ENCODE data around the gene RASSF1.

RASSF1 gene

DNA sequence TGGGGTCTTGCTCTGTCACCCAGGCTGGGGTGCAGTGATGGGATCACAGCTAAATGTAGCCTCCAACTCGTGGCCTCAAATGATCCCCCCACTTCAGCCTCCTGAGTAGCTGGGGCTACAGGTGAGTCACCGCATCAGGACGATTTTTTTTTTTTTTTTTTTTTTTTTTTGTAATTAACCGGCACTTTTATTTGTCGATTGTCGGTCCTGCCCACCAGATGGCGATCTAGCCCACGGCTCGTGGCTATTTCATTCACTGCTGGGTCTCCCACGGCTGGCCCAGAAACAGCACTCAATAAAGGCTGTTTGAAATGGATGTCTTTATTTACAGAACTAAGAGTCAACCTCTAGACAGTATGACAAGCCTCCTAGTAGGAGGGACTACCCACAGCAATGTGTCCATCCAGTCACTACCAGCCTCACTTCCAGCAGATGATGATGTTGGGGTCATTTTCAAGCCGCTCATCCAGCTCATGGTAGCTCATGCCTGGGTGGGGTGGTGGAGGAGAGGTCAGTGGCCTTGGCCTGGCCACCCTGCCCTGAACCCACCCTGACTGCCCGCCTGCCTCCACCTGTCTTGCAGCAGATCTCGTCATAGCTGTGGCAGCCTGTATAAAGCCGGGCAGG is 6.7 kb upstream of the RASSF1 start:
- in situ Hi-C loops (cut with MboI; ENCODE audit: low sequenced_read_pairs) = no loop called here

DNA sequence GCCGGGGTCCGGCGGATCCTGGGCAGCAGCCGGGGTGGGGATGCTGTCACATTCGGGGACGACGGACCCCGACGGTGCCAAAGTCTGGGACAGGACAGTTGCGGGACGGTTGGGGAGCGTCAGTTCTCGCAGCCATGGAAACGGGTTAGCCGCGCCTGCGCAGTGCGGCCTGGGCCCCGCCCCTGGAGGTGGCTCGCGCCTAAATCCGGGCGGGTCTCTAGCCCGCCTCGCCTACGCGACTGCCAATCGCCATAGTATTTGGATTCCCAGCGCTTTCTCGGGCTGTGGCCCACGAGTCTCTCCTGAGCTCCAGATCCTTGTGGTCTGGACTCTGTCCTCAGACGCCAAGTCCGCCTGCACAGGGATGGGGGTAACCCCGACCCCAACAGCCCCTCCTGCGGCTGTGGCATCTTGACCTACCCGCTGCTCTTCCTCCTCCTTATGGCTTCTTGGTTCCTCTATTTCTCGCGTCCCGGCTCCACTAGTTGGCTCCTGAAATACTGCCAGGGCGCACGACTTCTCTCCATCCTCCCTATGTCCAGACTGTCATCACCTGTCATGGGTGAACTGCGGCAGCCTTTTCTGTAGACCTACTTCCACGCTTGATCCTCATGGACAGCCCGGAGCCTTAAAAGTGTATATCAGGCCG is 5.1 kb upstream of the RASSF1 start, which contains the start of gene ZMYND10:
Gene ZMYND10, minus strand, starts transcription at position 147 of the 649 bp plus-strand sequence. CDS start 153 bp downstream, outside the sequence.
- in situ Hi-C loops (cut with MboI; ENCODE audit: low sequenced_read_pairs) = no loop called here

DNA sequence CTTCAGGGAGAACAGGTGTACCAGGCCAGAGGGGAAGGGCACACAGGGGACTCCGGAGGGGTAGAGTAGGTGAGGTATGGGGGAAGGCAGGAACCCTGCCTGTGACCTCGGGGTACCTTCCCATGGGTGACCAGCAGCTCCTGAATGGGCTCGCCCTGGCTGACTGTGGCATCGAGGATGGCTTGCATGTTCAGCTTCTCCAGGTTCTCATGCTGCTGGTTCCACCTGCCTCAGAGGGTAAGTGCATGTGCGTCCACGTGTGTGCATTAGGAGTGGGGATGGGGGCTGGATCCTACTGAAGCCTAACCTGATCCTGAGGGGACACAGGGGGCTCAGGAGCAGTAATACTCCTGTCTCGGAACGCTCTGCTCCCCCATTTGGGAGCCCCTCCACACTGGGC is 4.4 kb upstream of the RASSF1 start:
- in situ Hi-C loops (cut with MboI; ENCODE audit: low sequenced_read_pairs) = no loop called here

DNA sequence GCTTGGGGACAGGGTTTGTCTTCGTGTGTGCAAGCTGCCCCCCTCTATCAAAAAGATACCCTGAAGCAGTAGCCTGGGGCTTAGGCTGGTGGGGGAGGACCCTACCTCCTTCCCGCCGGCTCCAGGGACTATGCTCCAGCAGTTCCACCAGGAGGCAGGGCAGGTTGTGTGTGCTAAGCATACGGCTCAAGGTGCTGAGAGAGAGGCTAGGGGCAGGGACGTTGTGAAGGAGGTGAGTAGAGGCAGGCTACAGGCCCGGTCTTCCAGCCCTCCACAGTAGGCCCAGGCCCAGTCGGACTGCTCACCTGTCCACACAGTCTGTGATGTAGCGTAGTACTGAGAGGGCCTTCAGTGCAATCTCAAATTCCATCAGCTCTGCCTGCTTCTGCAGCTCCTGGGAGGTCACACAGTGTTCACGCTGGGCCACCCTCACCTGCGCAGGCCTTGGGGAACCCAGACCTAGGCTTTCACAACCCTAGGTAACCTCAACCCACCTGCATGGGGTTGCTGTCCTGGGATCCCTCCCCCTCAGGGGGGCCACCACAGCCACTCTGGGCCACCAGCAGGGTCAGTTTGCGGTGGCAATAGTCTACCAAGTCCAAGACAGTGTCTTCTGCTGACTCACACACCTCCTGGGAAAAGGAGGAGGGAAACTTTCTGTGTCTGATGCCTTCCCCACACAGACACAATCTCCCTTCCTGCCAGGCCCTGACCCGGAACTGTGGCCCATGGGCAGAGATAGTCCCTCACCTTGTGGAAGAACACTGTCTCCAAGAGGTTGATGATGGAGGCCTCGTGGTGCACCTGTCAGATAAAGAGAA is 2.4 kb upstream of the RASSF1 start:
- in situ Hi-C loops (cut with MboI; ENCODE audit: low sequenced_read_pairs) = no loop called here

DNA sequence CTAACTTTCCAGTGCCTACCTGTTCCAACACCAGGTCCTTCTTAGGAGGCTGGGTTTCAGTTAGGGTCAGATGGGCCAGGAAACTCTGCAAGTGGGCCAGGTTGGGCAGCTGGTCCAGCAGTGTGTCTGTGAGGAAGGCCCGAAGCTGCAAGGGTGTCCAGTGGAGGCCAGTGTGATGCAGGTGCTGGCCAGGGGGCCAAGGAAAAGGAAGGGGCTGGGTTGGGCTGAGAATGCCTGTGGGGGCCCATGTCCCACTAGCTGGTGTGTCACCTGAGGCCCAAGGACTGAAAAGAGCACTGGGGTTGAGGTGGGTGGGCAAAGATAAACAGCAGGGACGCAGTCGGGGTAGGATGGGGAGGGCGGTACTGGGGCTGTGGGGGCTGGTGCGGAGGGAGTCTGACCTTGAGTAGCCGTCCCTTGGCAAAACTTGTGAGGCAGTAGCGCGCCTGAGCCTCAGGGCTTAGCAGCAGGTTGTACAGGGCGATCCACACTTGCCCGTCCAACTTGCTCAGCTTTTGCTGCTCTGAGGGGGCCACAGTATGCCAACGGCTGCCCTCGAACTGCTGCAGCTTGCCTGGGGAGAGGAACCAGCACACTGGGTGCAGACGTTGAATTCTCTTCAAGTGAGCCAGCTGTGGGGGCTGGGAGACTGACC is 1.5 kb upstream of the RASSF1 start:
- in situ Hi-C loops (cut with MboI; ENCODE audit: low sequenced_read_pairs) = no loop called here

DNA sequence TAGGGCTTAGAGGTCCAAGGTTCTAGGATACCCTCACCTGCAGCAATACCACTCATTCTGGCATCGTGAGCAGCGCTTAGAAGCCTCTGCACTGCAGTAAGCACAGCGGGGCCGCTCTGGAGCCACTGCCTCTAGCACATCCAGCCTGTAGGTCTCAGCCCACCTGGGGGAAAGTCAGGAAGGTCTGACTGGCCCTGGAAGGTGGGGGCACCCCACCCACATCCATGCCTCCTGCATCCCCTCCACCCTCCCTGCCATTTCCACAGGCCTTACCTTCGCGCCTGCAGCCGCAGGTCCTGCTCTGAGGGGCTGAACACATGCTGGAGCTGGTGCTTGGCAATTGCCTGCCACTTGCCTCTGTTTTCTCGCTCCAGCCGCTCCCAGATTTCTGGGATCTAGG is 901 bp upstream of the RASSF1 start:
- in situ Hi-C loops (cut with MboI; ENCODE audit: low sequenced_read_pairs) = no loop called here

GRCh38 chr3:50340147-50340447 is 539 bp downstream of the RASSF1 start:
- in situ Hi-C loops (cut with MboI; ENCODE audit: low sequenced_read_pairs) = no loop called here

DNA sequence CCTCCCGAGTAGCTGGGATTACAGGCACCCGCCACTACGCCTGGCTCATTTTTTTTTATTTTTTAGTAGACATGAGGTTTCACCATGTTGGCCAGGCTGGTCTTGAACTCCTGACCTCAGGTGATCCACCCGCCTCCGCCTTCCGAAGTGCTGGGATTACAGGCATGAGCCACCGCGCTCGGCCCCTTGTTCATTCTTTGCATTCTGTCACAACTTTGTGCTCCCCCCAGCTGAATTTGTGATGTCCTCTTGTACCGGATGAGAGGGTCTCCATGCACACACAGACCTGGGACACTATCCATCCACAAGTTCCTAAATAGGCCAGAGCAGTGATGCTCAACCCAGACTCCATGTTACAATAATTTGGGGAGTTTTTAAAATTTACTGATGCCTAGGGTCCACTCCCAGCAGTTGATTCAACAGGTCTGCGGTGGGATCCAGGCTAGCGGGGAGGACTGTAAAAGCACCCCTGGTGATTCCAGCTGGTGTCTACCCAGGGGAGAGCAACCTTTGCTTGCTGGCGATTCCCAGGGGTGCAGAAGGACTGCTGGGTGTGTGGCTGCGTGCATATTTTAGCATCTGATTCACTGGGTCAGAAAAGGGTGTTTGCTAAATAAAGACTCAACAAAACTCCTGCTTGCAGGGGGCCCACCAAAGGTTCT is 1.0 kb downstream of the RASSF1 start:
- in situ Hi-C loops (cut with MboI; ENCODE audit: low sequenced_read_pairs) = no loop called here

GRCh38 chr3:50338965-50339364 is 1.7 kb downstream of the RASSF1 start:
- in situ Hi-C loops (cut with MboI; ENCODE audit: low sequenced_read_pairs) = no loop called here

DNA sequence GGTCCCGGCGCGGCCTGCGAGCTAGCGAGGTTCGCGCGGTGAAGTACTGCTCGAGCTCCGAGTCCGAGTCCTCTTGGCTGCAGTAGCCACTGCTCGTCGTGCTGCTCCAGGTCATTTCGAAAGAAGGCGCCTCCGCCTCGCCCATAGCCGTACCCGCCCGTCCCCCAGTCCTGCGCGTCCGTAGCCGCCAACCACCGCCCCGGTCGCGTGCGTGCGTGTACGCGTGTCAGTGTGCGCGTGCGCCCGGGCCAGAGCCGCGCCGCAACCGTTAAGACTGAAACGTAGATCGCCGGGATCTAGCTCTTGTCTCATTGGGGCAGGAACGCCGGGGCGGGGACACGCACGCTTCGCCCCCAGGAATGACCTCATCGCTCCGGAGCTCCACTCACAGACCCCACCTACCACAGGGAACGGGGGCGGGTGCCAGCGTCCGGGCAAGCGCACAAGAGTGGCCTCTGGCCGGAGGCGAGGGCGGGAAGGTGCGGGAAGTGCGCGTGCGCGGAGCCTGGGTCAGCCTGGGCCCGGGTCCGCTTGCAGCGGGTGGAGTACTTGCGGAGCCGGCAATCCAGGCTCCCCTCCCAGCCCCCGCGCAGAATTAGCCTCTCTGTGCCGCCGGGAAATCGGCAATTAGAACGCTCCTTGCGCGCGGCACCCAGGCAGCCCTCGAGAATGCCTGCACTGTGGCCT is 3.3 kb downstream of the RASSF1 start:
- in situ Hi-C loops (cut with MboI; ENCODE audit: low sequenced_read_pairs) = no loop called here

GRCh38 chr3:50336452-50337174 is 4.0 kb downstream of the RASSF1 start:
- in situ Hi-C loops (cut with MboI; ENCODE audit: low sequenced_read_pairs) = no loop called here

DNA sequence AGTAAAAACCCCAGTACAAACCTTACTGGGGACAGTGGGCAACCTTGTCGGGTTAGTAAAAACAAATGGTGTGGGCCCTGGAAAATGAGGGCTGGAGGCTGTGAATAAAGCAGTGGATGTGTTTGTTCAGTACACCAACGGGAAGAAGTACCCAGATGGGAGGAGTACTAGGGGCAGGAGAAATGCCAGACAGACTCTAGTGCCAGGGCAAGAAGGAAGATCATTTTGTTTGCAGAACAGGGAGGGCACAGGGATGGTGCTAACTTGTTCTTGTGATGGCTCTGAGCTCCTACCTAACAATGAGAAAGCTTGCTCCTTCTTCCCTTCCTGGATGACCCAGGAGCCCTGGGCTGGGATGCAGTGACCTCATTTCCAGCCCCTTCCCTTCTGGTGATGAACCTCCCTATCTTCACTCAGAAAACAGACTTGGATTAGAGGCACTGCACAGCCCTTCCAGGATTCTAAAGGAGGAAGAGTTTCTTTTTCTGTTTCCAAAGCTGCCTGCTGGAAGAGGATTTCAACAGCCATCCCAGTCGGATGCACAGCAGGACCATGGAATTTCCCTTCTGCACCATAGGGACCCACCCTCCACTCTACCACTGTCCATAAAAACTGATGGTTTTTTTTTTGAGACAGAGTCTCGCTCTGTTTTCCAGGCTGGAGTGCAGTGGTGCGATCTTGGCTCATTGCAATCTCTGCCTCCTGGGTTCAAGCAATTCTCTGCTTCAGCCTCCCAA is 6.1 kb downstream of the RASSF1 start:
- in situ Hi-C loops (cut with MboI; ENCODE audit: low sequenced_read_pairs) = no loop called here

GRCh38 chr3:50333744-50334328 is 6.8 kb downstream of the RASSF1 start:
- in situ Hi-C loops (cut with MboI; ENCODE audit: low sequenced_read_pairs) = no loop called here

DNA sequence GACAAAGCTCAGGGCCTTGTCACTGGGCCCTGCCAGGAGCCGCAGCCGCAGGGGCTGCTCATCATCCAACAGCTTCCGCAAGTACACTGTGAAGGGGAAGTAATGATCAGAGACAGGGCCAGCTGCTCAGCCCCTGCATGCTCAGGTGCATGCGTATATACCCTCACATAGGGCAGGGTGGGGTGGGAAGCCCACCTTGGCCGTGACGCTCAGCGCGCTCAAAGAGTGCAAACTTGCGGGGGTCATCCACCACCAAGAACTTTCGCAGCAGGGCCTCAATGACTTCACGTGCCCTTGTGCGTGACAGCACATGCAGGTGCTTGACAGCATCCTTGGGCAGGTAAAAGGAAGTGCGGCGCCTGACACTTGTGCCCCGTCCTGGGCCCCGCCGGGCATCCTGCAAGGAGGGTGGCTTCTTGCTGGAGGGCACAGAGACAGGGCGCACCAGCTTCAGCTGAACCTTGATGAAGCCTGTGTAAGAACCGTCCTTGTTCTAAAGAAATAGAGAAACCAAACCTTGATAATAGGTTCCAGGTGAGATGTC is 9.2 kb downstream of the RASSF1 start:
- in situ Hi-C loops (cut with MboI; ENCODE audit: low sequenced_read_pairs) = no loop called here

DNA sequence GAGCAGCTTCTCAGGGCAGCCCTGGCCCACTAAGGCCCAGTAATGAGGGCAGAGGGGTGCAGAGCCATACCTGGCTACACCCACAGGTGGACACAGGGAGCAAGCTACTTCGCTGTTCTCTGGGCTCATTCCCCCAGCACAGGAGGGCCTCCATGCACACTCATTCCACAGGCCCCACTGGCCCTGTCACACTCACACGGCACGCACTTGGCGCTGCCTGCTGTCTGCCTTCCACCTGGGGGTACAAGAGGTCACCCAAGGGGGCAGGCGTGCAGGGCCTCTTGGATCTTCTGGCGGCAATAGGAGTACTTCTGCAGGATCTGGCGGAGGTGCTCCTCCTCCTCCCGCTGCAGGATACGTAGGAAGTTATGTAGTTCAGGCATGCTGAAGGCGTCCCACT is 10.3 kb downstream of the RASSF1 start:
- in situ Hi-C loops (cut with MboI; ENCODE audit: low sequenced_read_pairs) = no loop called here

- in situ Hi-C loops (cut with MboI; ENCODE audit: low sequenced_read_pairs) = no loop called here
Observed at GRCh38 chr3:50327943-50328691, 12.5 kb downstream of the RASSF1 start, which contains the start of gene TUSC2. Gene TUSC2, minus strand, starts transcription at chr3:50328223. Its CDS starts 124 bp downstream, at chr3:50328099.

- in situ Hi-C loops (cut with MboI; ENCODE audit: low sequenced_read_pairs) = no loop called here
Observed at GRCh38 chr3:50327129-50327528, 13.5 kb downstream of the RASSF1 start.

GRCh38 chr3:50326182-50326541 is 14.5 kb downstream of the RASSF1 start:
- in situ Hi-C loops (cut with MboI; ENCODE audit: low sequenced_read_pairs) = no loop called here
